HCT116 (cell line): Measurements from ENCODE around the gene CGNL1. TPM values are rescaled to one million over a fixed set of nuclear protein-coding genes. Genes with fewer than 3 reads are reported as not detected.

Experiments
- ATAC-seq: fragments of 200-7000 bp; cut with Tn5 transposase; 2 replicates; pipeline ENCODE4 v1.9.1; 2020; ENCODE audit warnings: mild to moderate bottlenecking, moderate library complexity
- BruUV-seq: library from RNA; stranded (reverse); fragments of 400-500 nt; replicated peaks from 2 replicates; lab custom pipeline; 2021; lab: Mats Ljungman, UMichigan
- CTCF ChIA-PET: fragments of 300-600 bp; sonication (Branson Sonifier 250); formaldehyde crosslinking; loops from one replicate; lab custom pipeline; 2021; ENCODE audit warnings: antibody characterized with exemption; lab: Charles Lee
- POLR2A ChIA-PET: fragments of 300-600, 350-600 bp; sonication (Branson Sonifier 250); formaldehyde crosslinking; loops from one replicate; lab custom pipeline; 2021; ENCODE audit warnings: antibody characterized with exemption; lab: Charles Lee
- RAD21 ChIA-PET, 2 experiments: fragments of 300-600 bp; sonication (Branson Sonifier 250); formaldehyde crosslinking; loops; one replicate each; lab custom pipeline; 2023; ENCODE audit warnings: low total read pairs in 2 of 2; ENCODE audit not compliant: uncharacterized antibody in 2 of 2, unreplicated experiment in 2 of 2, low non-redundant PET in 1 of 2; lab: Charles Lee
- DNase-seq: peaks from one replicate; pipeline ENCODE4 v3.0.0-alpha.2; 2010; ENCODE audit warnings: low read depth, low spot score
- H2AFZ ChIP-seq: fragments of 200-600 bp; shearing (Covaris generic), sonication (generic); 2 replicates; pipeline ENCODE4 v1.6.1; 2017; ENCODE audit warnings: low read depth, mixed run types, mixed read lengths, antibody characterized with exemption, low read length; ENCODE audit not compliant: poor library complexity, severe bottlenecking
- H3K27ac ChIP-seq: 2 replicates; pipeline ENCODE4 v1.5.1; 2012; ENCODE audit warnings: low read depth, low read length
- H3K27me3 ChIP-seq: fragments of 200-600 bp; sonication (generic); 2 replicates; pipeline ENCODE4 v1.6.1; 2016; ENCODE audit warnings: mixed run types, low read length, mixed read lengths; ENCODE audit not compliant: insufficient read depth
- H3K36me3 ChIP-seq, 2 experiments: fragments of 200-500 bp in 1 of 2; fragments of 200-600 bp in 1 of 2; sonication (Bioruptor generic) in 1 of 2; sonication (generic) in 1 of 2; 2 replicates each; pipeline versions ENCODE4 v1.5.1 to v1.6.1; 2014 to 2016; ENCODE audit warnings: low read length in 2 of 2, inconsistent platforms in 1 of 2, mixed read lengths in 1 of 2, mixed run types in 1 of 2; ENCODE audit not compliant: insufficient read depth in 2 of 2, control insufficient read depth in 1 of 2
- H3K4me1 ChIP-seq, 2 experiments: fragments of 200-600 bp in 1 of 2; sonication (generic) in 1 of 2; 2 replicates each; pipeline versions ENCODE4 v1.5.1 to v1.6.1; 2012 to 2017; ENCODE audit warnings: low read length in 2 of 2, inconsistent platforms in 1 of 2, mild to moderate bottlenecking in 1 of 2, mixed read lengths in 1 of 2, mixed run types in 1 of 2, moderate library complexity in 1 of 2; ENCODE audit not compliant: insufficient read depth in 2 of 2, control insufficient read depth in 1 of 2
- H3K4me2 ChIP-seq: fragments of 200-600 bp; sonication (generic); 2 replicates; pipeline ENCODE4 v1.6.1; 2017; ENCODE audit warnings: mixed run types, low read length, mixed read lengths
- H3K4me3 ChIP-seq, 2 experiments: fragments of 200-600 bp in 1 of 2; sonication (generic) in 1 of 2; replicated peaks in 1 of 2; 2 replicates each; pipeline ENCODE4 v1.5.1; 2011 to 2016; ENCODE audit warnings: low read length in 2 of 2, control low read depth in 1 of 2, low read depth in 1 of 2, mild to moderate bottlenecking in 1 of 2, mixed read lengths in 1 of 2, mixed run types in 1 of 2
- H3K79me2 ChIP-seq: fragments of 200-600 bp; sonication (generic); 2 replicates; pipeline ENCODE4 v1.6.1; 2017; ENCODE audit warnings: mild to moderate bottlenecking, mixed run types, low read length, moderate library complexity, mixed read lengths; ENCODE audit not compliant: insufficient read depth
- H3K9ac ChIP-seq: fragments of 200-600 bp; sonication (generic); 2 replicates; pipeline ENCODE4 v1.6.1; 2016; ENCODE audit warnings: low read length, mixed read lengths
- H3K9me2 ChIP-seq: fragments of 200-600 bp; sonication (generic), shearing (Covaris generic); 2 replicates; pipeline ENCODE4 v1.6.1; 2017; ENCODE audit warnings: mixed run types, mild to moderate bottlenecking, moderate library complexity; ENCODE audit not compliant: insufficient read depth
- H3K9me3 ChIP-seq, 2 experiments: fragments of 200-500 bp in 1 of 2; fragments of 200-600 bp in 1 of 2; sonication (Bioruptor generic) in 1 of 2; sonication (generic) in 1 of 2; 2 replicates each; pipeline ENCODE4 v1.6.1; 2014 to 2017; ENCODE audit warnings: low read length in 2 of 2, mixed read lengths in 2 of 2, inconsistent platforms in 1 of 2, low read depth in 1 of 2, mild to moderate bottlenecking in 1 of 2, mixed run types in 1 of 2, moderate library complexity in 1 of 2; ENCODE audit not compliant: control insufficient read depth in 1 of 2, insufficient read depth in 1 of 2
- H4K20me1 ChIP-seq: fragments of 200-600 bp; sonication (generic), shearing (Covaris generic); 2 replicates; pipeline ENCODE4 v1.6.1; 2017; ENCODE audit warnings: mixed run types, mild to moderate bottlenecking, moderate library complexity; ENCODE audit not compliant: insufficient read depth
- ATF3 ChIP-seq: IDR thresholded peaks from 2 replicates; pipeline ENCODE4 v1.6.1; 2012
- CTCF ChIP-seq, 3 experiments: fragments of 200-600 bp in 1 of 3; sonication (generic) in 1 of 3; IDR thresholded peaks in 2 of 3; conservative IDR thresholded peaks in 1 of 3; 2 replicates each; pipeline ENCODE4 v1.5.1; 2012 to 2017; ENCODE audit warnings: low read depth in 2 of 3, low read length in 2 of 3, antibody characterized with exemption in 1 of 3, borderline replicate concordance in 1 of 3, control low read depth in 1 of 3, mild to moderate bottlenecking in 1 of 3, mixed read lengths in 1 of 3, mixed run types in 1 of 3, moderate library complexity in 1 of 3; ENCODE audit not compliant: insufficient read depth in 1 of 3
- FOSL1 ChIP-seq: IDR thresholded peaks from 2 replicates; pipeline ENCODE4 v1.6.1; 2012; ENCODE audit warnings: low read depth
- REST ChIP-seq: IDR thresholded peaks from 2 replicates; pipeline ENCODE4 v1.6.1; 2012; ENCODE audit warnings: low read depth
- SP1 ChIP-seq: IDR thresholded peaks from 2 replicates; pipeline ENCODE4 v1.6.1; 2012; ENCODE audit warnings: low read depth
- SRF ChIP-seq: IDR thresholded peaks from 2 replicates; pipeline ENCODE4 v1.6.1; 2012; ENCODE audit warnings: low read depth
- TCF7L2 ChIP-seq: IDR thresholded peaks from 2 replicates; pipeline ENCODE4 v1.7.0; 2011; ENCODE audit warnings: borderline replicate concordance, inconsistent platforms; ENCODE audit not compliant: insufficient read depth, insufficient read length; ENCODE audit errors: extremely low read depth
- YY1 ChIP-seq: IDR thresholded peaks from 2 replicates; pipeline ENCODE4 v1.6.1; 2011; ENCODE audit warnings: low read length, low read depth, moderate library complexity, mild to moderate bottlenecking; ENCODE audit not compliant: insufficient replicate concordance; ENCODE audit errors: extremely low read depth
- intact Hi-C: fragments of 100-400 bp; cut with micrococcal nuclease; formaldehyde crosslinking; loops from 2 replicates; pipeline ENCODE4 v1.10.0; 2022
- total RNA-seq: library from RNA; stranded (reverse); gene quantifications from one replicate; pipeline ENCODE4 v1.2.1, GENCODE V29; 2021; ENCODE audit not compliant: unreplicated experiment

Gene CGNL1
- total RNA-seq, 1 experiment from 2014 or later, result 2.2 TPM

GRCh38 chr15:57380854-57381253 lies 4.5 kb downstream of the CGNL1 start:
- Histone ChIP-seq H3K27me3 (no peaks in the 10 kb centered on the region), H3K4me3 (no peak overlapping the region), H3K4me1 (peaks cover 5 to 8% of the 10 kb centered on the region in 2 experiments; a peak in 3 of 4 replicates), H3K27ac (no peak overlapping the region), H3K9me2 (no peaks in the 10 kb centered on the region), H3K9ac (no peak overlapping the region), H3K79me2 (no peaks in the 10 kb centered on the region), H3K9me3 (no peaks in the 10 kb centered on the region), H3K4me2 (no peak overlapping the region), H4K20me1 (no peaks in the 10 kb centered on the region), H3K36me3 (no peaks in the 10 kb centered on the region), H2AFZ (no peak overlapping the region)
- ATAC-seq (no peak), DNase-seq (no peak)
- RAD21 ChIA-PET, result no interaction called here
- BruUV-seq, result no TSS peak
- CTCF ChIA-PET, result no interaction called here
- intact Hi-C loops, result no loop called here
- POLR2A ChIA-PET, result no interaction called here
- no peak for TF ChIP-seq CTCF (IDR thresholded peaks at IDR 0.05 in 2 of 3, conservative IDR thresholded peaks at IDR 0.05 in 1 of 3; ENCODE audit: borderline replicate concordance in 1 of 3, insufficient read depth in 1 of 3, low read depth in 2 of 3, low read length in 2 of 3)
- no peak for TF ChIP-seq YY1
- no peak for TF ChIP-seq REST
- TF ChIP-seq SRF, result no peak
- no peak for TF ChIP-seq ATF3
- no peak for TF ChIP-seq SP1
- no peak for TF ChIP-seq TCF7L2
- TF ChIP-seq FOSL1, result no peak
